ENCODE data around the gene RHBDD2. TPM values are rescaled to one million over a fixed set of nuclear protein-coding genes. Genes with fewer than 3 reads are reported as not detected.
"Not testable (repeated sequence)": the region's sequence is repeated elsewhere in the genome, so short reads cannot be mapped to it uniquely, and the experiment has no call there.

RHBDD2 gene
- total RNA-seq, 4 donors from 2014 or later, result 35.5 to 76.9 (median 57.6) TPM

DNA sequence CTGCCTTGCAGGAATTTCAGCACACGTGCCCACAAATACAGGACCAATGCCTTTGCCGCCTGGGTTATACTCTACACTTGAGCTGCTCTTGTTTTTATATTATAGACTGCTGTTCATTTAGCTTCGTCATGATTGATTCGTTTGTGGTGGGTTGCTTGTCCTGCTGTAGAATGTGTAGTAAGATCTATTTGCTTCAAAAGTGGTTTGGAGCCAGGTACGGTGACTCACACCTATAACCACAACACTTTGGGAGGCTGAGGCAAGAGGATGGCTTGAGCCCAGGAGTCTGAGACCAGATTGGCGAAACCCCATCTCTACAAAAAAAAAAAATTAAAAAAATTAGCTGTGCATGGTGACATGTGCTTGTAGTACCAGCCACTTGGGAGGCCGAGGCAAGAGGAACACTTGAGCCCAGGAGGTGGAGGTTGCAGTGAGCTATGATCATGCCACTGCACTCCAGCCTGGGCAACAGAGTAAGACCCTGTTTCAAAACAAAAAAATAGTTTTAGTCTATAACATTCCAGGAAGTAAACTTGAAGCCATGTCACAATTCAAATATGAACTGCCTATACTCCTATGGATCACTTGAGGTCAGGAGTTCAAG, 9.0 kb upstream of the RHBDD2 start:
- Histone ChIP-seq H3K9me3 (no peaks in the 10 kb centered on the region), H3K4me3 (no peak overlapping the region), H3K27ac (no peak overlapping the region), H3K36me3 (no peaks in the 10 kb centered on the region), H3K27me3 (no peaks in the 10 kb centered on the region), H3K4me1 (peaks cover 0 to 8% (median 0%) of the 10 kb centered on the region in 4 donors)
- TF ChIP-seq POLR2A (IDR thresholded peaks at IDR 0.05) (no peak), CTCF (IDR thresholded peaks at IDR 0.05) (no peak)
- no peak for DNase-seq

GRCh38 chr7:75870557-75871161, 8.2 kb upstream of the RHBDD2 start:
- Histone ChIP-seq H3K4me3 (no peak overlapping the region), H3K4me1 (peaks cover 0 to 8% (median 0%) of the 10 kb centered on the region in 4 donors), H3K27ac (no peak overlapping the region), H3K36me3 (no peaks in the 10 kb centered on the region), H3K9me3 (no peaks in the 10 kb centered on the region), H3K27me3 (no peaks in the 10 kb centered on the region)
- no peak for DNase-seq
- TF ChIP-seq CTCF (IDR thresholded peaks at IDR 0.05), result no peak
- TF ChIP-seq POLR2A (IDR thresholded peaks at IDR 0.05), result no peak

DNA sequence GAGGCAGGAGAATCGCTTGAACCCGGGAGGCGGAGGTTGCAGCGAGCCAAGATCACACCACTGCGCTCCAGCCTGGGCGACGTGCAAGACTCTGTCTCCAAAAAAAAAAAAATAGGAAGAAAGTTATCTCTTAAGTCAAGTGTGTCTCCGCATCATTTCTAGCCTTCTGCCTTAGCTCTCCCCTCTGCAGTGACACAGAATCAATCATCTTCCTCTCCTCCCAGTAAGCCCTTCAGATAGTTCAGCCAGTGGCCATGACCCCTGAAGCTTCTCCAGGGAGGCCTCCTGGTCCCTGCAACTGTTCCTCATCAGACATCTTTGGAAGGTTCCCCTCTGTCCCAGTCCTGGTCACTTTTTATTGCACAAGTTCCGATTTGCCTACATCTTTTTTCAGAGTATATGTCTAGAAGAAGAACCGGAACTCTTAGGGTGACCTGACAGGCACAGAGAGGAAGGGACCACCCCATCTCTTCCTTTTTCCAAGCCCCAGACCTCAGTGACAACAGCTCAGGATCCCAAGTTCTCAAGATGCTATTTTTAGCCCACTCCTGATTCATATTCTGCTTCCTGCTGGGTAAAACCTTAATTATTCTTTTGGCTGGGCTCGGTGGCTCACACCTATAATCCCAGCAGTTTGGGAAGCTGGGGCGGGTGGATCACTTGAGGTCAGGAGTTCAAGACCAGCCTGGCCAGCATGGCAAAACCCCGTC, 6.6 kb upstream of the RHBDD2 start:
- Histone ChIP-seq H3K27me3 (no peaks in the 10 kb centered on the region), H3K27ac (peak overlapping the region in 2 of 4 donors; percentile 2 to 55), H3K4me3 (no peak overlapping the region), H3K4me1 (no peaks in the 10 kb centered on the region), H3K9me3 (no peaks in the 10 kb centered on the region), H3K36me3 (no peaks in the 10 kb centered on the region)
- DNase-seq, result no peak
- TF ChIP-seq POLR2A (IDR thresholded peaks at IDR 0.05) (no peak), CTCF (IDR thresholded peaks at IDR 0.05) (no peak)

- DNase-seq, H3K27ac ChIP-seq, H3K4me3 ChIP-seq, H3K27me3 ChIP-seq, H3K4me1 ChIP-seq, H3K36me3 ChIP-seq, H3K9me3 ChIP-seq: not testable (repeated sequence)
Measured at GRCh38 chr7:75874180-75874579, 4.7 kb upstream of the RHBDD2 start.

DNA sequence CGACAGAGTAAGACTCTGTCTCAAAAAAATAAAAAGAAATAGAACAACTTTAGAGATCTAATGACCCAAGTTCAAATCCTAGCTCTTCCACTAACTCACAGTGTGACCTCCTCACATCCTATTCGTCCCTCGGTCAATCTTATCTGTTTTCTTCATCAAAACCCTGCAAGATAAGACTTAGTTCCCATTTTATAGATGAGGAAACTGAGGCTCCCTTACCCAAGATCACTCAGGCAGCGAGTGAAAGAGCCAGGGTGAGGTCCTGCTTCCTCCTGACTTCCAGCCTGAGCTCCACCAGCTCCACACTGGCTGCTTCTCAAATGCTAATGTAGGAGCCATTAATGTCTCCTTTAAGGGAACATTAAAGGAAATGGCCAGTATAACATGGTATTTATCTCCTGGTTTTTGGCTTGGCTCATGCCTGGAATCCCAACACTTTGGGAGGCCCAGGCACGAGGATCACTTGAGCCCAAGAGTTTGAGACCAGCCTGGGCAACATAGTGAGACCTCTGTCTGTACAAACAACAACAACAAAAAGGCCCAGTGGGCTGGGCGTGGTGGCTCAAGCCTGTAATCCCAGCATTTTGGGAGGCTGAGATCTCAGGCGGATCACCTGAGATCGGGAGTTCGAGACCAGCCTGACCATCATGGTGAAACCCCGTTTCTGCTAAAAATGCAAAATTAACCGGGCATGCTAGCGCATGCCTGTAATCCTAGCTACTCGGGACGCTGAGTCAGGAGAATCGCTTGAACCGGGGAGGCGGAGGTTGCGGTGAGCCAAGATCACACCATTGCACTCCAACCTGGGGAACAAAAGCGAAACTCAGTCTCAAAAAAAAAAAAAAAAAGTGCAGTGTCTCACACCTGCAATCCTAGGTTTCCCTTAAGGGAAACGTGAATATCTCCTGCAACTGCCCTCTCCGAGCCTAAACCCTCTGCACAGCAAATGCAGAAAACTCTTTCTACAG, 3.4 kb upstream of the RHBDD2 start:
- DNase-seq, result no peak
- no peak overlapping the region for H3K27ac ChIP-seq
- H3K4me3 ChIP-seq, result no peak overlapping the region
- no peaks in the 10 kb centered on the region for H3K9me3 ChIP-seq
- H3K4me1 ChIP-seq, result peaks cover 0 to 13% (median 5%) of the 10 kb centered on the region in 4 donors
- no peaks in the 10 kb centered on the region for H3K36me3 ChIP-seq
- no peaks in the 10 kb centered on the region for H3K27me3 ChIP-seq
- TF ChIP-seq CTCF (IDR thresholded peaks at IDR 0.05) (no peak), POLR2A (IDR thresholded peaks at IDR 0.05) (no peak)
